ENCODE results near the gene FLCN.
"Not testable (repeated sequence)": the region's sequence is repeated elsewhere in the genome, so short reads cannot be mapped to it uniquely, and the experiment has no call there.

Gene FLCN

GRCh38 chr17:17196776-17197175 lies 40.2 kb downstream of the FLCN start:
- DNase-seq (ENCODE audit: low read depth): no peak
- no peak overlapping the region for H3K4me3 ChIP-seq (ENCODE audit: low read depth, low read length)

DNA sequence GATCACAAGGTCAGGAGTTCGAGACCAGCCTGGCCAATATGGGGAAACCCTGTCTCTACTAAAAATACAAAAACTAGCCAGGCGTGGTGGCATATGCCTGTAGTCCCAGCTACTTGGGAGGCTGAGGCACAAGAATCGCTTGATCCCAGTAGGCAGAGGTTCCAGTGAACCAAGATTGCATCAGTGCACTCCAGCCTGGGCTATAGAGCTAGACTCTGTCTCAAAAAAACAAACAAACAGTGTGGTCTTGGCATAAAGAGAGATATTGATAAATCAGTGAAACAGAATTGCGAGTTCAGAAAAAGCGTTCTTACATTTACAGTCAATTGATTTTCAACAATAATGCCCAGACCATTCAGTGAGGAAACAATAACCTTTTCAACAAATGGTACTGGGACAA lies 41.5 kb downstream of the FLCN start:
- not testable (repeated sequence) for DNase-seq (ENCODE audit: low read depth); H3K4me3 ChIP-seq (ENCODE audit: low read depth, low read length)

More at GRCh38 chr17:17196776-17197175, 40.2 kb downstream of the FLCN start:
- no peak for TF ChIP-seq CTCF (conservative IDR thresholded peaks at IDR 0.05; ENCODE audit: low read depth, low read length)

- H3K4me3 ChIP-seq (ENCODE audit: low read depth, low read length): no peak overlapping the region
- peak; percentile 32 for DNase-seq (ENCODE audit: low read depth)
- TF ChIP-seq CTCF (conservative IDR thresholded peaks at IDR 0.05; ENCODE audit: low read depth, low read length): no peak
Observed at GRCh38 chr17:17191961-17192381, 45.0 kb downstream of the FLCN start.

- TF ChIP-seq CTCF (conservative IDR thresholded peaks at IDR 0.05; ENCODE audit: low read depth, low read length): no peak
- DNase-seq (ENCODE audit: low read depth): peak; percentile 69
- H3K4me3 ChIP-seq (ENCODE audit: low read depth, low read length): no peak overlapping the region
Observed at GRCh38 chr17:17191346-17191792, 45.6 kb downstream of the FLCN start.

- DNase-seq (ENCODE audit: low read depth): no peak
- H3K4me3 ChIP-seq (ENCODE audit: low read depth, low read length): no peak overlapping the region
- TF ChIP-seq CTCF (conservative IDR thresholded peaks at IDR 0.05; ENCODE audit: low read depth, low read length): no peak
Observed at GRCh38 chr17:17190188-17190587, 46.8 kb downstream of the FLCN start.

DNA sequence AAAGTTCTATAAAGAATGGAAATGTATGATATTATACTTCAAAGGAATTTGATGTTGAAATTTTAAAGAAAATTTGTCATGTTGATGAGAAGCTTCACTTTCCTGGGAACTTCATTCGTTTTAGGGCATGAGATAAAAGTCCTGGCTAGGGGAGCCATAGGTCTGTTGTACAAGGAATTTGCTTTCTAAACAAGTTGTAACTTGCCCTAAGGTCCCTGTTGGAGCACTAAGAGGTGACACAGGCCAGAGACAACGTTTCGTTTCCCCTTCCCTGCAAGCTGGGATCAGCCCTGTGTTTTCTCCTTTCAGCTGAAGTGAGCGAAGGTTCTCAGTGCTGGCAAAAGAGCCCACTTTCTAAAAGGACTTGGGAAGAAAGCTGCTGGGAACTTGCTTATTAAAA lies 47.4 kb downstream of the FLCN start:
- H3K4me3 ChIP-seq (ENCODE audit: low read depth, low read length): no peak overlapping the region
- no peak for DNase-seq (ENCODE audit: low read depth)

GRCh38 chr17:17188586-17188985 lies 48.4 kb downstream of the FLCN start:
- H3K4me3 ChIP-seq (ENCODE audit: low read depth, low read length): no peak overlapping the region
- no peak for DNase-seq (ENCODE audit: low read depth)
- TF ChIP-seq CTCF (conservative IDR thresholded peaks at IDR 0.05; ENCODE audit: low read depth, low read length): no peak

More for the DNA sequence above, 47.4 kb downstream of the FLCN start:
- TF ChIP-seq CTCF (conservative IDR thresholded peaks at IDR 0.05; ENCODE audit: low read depth, low read length): no peak

Data from choroid plexus epithelial cell (primary cell).